H9 (cell line): ENCODE data around the gene LDLRAP1. TPM values are rescaled to one million over a fixed set of nuclear protein-coding genes. Genes with fewer than 3 reads are reported as not detected.

Experiments
- DNase-seq: peaks from one replicate; pipeline ENCODE4 v3.0.0-alpha.2; 2017
- H2AFZ ChIP-seq: one replicate; pipeline ENCODE4 v1.6.1; 2013; ENCODE audit warnings: mild to moderate bottlenecking, low read length, control low read depth, moderate library complexity
- H2AK5ac ChIP-seq: 2 replicates; pipeline ENCODE4 v1.6.1; 2013; ENCODE audit warnings: low read length, control low read depth, mixed read lengths; ENCODE audit not compliant: insufficient read length
- H2BK120ac ChIP-seq: one replicate; pipeline ENCODE4 v1.6.1; 2013; ENCODE audit warnings: low read depth, mild to moderate bottlenecking, low read length, control low read depth, inconsistent platforms; ENCODE audit not compliant: poor library complexity, severe bottlenecking
- H2BK12ac ChIP-seq: 2 replicates; pipeline ENCODE4 v1.6.1; 2013; ENCODE audit warnings: low read length, control low read depth, mixed read lengths, low read depth; ENCODE audit not compliant: insufficient read length
- H2BK15ac ChIP-seq: 2 replicates; pipeline ENCODE4 v1.6.1; 2013; ENCODE audit warnings: low read depth, low read length, control low read depth
- H2BK20ac ChIP-seq: one replicate; pipeline ENCODE4 v1.6.1; 2013; ENCODE audit warnings: low read depth, mild to moderate bottlenecking, low read length, control low read depth, inconsistent platforms; ENCODE audit not compliant: poor library complexity, severe bottlenecking
- H2BK5ac ChIP-seq: 2 replicates; pipeline ENCODE4 v1.6.1; 2013; ENCODE audit warnings: low read length, control low read depth, mixed read lengths; ENCODE audit not compliant: insufficient read length
- H3K14ac ChIP-seq: 2 replicates; pipeline ENCODE4 v1.6.1; 2013; ENCODE audit warnings: low read length, control low read depth; ENCODE audit not compliant: insufficient read depth
- H3K18ac ChIP-seq: 2 replicates; pipeline ENCODE4 v1.6.1; 2013; ENCODE audit warnings: low read depth, mild to moderate bottlenecking, mixed read lengths, low read length, control low read depth; ENCODE audit not compliant: insufficient read length
- H3K23ac ChIP-seq: 2 replicates; pipeline ENCODE4 v1.6.1; 2013; ENCODE audit warnings: low read length, control low read depth, mixed read lengths, low read depth; ENCODE audit not compliant: insufficient read length
- H3K23me2 ChIP-seq: 2 replicates; pipeline ENCODE4 v1.6.1; 2013; ENCODE audit warnings: low read depth, mild to moderate bottlenecking, mixed read lengths, low read length, control low read depth; ENCODE audit not compliant: insufficient read length, poor library complexity, severe bottlenecking
- H3K27ac ChIP-seq: 2 replicates; pipeline ENCODE4 v1.5.1; 2013; ENCODE audit warnings: low read length, control low read depth, mixed read lengths, low read depth; ENCODE audit not compliant: insufficient read length
- H3K27me3 ChIP-seq: 2 replicates; pipeline ENCODE4 v1.6.1; 2013; ENCODE audit warnings: low read length, control low read depth, inconsistent platforms; ENCODE audit not compliant: insufficient read depth
- H3K4ac ChIP-seq: 2 replicates; pipeline ENCODE4 v1.6.1; 2013; ENCODE audit warnings: low read depth, mild to moderate bottlenecking, control low read depth, inconsistent platforms, low read length, moderate library complexity
- H3K4me1 ChIP-seq: 2 replicates; pipeline ENCODE4 v1.6.1; 2013; ENCODE audit warnings: low read length, control low read depth, inconsistent platforms; ENCODE audit not compliant: insufficient read depth
- H3K4me2 ChIP-seq: 2 replicates; pipeline ENCODE4 v1.6.1; 2013; ENCODE audit warnings: low read length, control low read depth, mixed read lengths; ENCODE audit not compliant: insufficient read length, insufficient read depth
- H3K56ac ChIP-seq: 2 replicates; pipeline ENCODE4 v1.6.1; 2013; ENCODE audit warnings: low read depth, mild to moderate bottlenecking, mixed read lengths, low read length, control low read depth; ENCODE audit not compliant: insufficient read length
- H3K79me1 ChIP-seq: 2 replicates; pipeline ENCODE4 v1.6.1; 2013; ENCODE audit warnings: low read depth, mild to moderate bottlenecking, moderate library complexity, low read length, control low read depth, inconsistent platforms; ENCODE audit not compliant: insufficient read depth, poor library complexity, severe bottlenecking
- H3K79me2 ChIP-seq: 2 replicates; pipeline ENCODE4 v1.6.1; 2013; ENCODE audit warnings: low read length, control low read depth, inconsistent platforms; ENCODE audit not compliant: insufficient read depth
- H3K9ac ChIP-seq: 2 replicates; pipeline ENCODE4 v1.6.1; 2013; ENCODE audit warnings: low read length, control low read depth, mixed read lengths; ENCODE audit not compliant: insufficient read length; ENCODE audit errors: extremely low read depth
- H3K9me3 ChIP-seq: one replicate; pipeline ENCODE4 v1.6.1; 2013; ENCODE audit warnings: low read depth, low read length, inconsistent platforms; ENCODE audit not compliant: control insufficient read depth
- H3T11ph ChIP-seq: one replicate; pipeline ENCODE4 v1.6.1; 2013; ENCODE audit warnings: mild to moderate bottlenecking, low read length, control low read depth, inconsistent platforms
- H4K20me1 ChIP-seq: one replicate; pipeline ENCODE4 v1.6.1; 2013; ENCODE audit not compliant: control insufficient read depth, insufficient read length, insufficient read depth
- H4K5ac ChIP-seq: 2 replicates; pipeline ENCODE4 v1.6.1; 2013; ENCODE audit warnings: low read depth, mild to moderate bottlenecking, mixed read lengths, low read length, control low read depth; ENCODE audit not compliant: insufficient read length
- H4K8ac ChIP-seq: replicated peaks from 2 replicates; pipeline ENCODE4 v1.6.1; 2013; ENCODE audit warnings: low read length, control low read depth, mixed read lengths, low read depth; ENCODE audit not compliant: insufficient read length
- H4K91ac ChIP-seq: 2 replicates; pipeline ENCODE4 v1.6.1; 2013; ENCODE audit warnings: low read depth, mild to moderate bottlenecking, moderate library complexity, mixed read lengths, low read length, control low read depth; ENCODE audit not compliant: insufficient read length
- H3K27ac Mint-ChIP-seq, 3 experiments: 2 replicates in 2 of 3; 3 replicates in 1 of 3; pipeline ENCODE4 v1.8.0; 2020 to 2021; ENCODE audit warnings: mixed read lengths in 3 of 3, mild to moderate bottlenecking in 1 of 3, moderate library complexity in 1 of 3
- H3K27me3 Mint-ChIP-seq: 2 replicates; pipeline ENCODE4 v1.8.0; 2021; ENCODE audit warnings: low read depth, mild to moderate bottlenecking, moderate library complexity, mixed read lengths
- H3K36me3 Mint-ChIP-seq, 3 experiments: 2 replicates in 2 of 3; 3 replicates in 1 of 3; pipeline ENCODE4 v1.8.0; 2020 to 2021; ENCODE audit warnings: low read depth in 3 of 3, mixed read lengths in 3 of 3; ENCODE audit not compliant: insufficient read depth in 1 of 3
- H3K4me1 Mint-ChIP-seq, 2 experiments: 2 replicates each; pipeline ENCODE4 v1.8.0; 2020; ENCODE audit warnings: mixed read lengths in 2 of 2
- H3K4me3 Mint-ChIP-seq, 2 experiments: 2 replicates in 1 of 2; 3 replicates in 1 of 2; pipeline ENCODE4 v1.8.0; 2020 to 2021; ENCODE audit warnings: mild to moderate bottlenecking in 2 of 2, mixed read lengths in 2 of 2, moderate library complexity in 1 of 2
- H3K9me3 Mint-ChIP-seq, 2 experiments: 2 replicates in 1 of 2; 3 replicates in 1 of 2; pipeline ENCODE4 v1.8.0; 2020; ENCODE audit warnings: mild to moderate bottlenecking in 2 of 2, mixed read lengths in 2 of 2, moderate library complexity in 1 of 2
- WGBS: extraction: QIAGEN DNeasy Blood & Tissue Kit; methylation state at CpG from one replicate; pipeline ENCODE4 v1.1.7; 2013; ENCODE audit warnings: missing lambda C conversion rate, low lambda C conversion rate, mixed read lengths; ENCODE audit not compliant: insufficient read length; ENCODE audit errors: extremely low coverage; 5-methylcytosine and 5-hydroxymethylcytosine counted together
- total RNA-seq: library from RNA; stranded (reverse); gene quantifications from 2 replicates; pipeline ENCODE4 v1.2.1, GENCODE V29; 2021
- TF ChIP-seq, protein P1 (sequence below): fragments of 200-600 bp; sonication (generic); conservative IDR thresholded peaks from 3 replicates; pipeline ENCODE4 v1.8.0; 2021; ENCODE audit warnings: antibody characterized with exemption, mild to moderate bottlenecking

Gene LDLRAP1
- total RNA-seq, 1 experiment from 2014 or later = 15.7 TPM

DNA sequence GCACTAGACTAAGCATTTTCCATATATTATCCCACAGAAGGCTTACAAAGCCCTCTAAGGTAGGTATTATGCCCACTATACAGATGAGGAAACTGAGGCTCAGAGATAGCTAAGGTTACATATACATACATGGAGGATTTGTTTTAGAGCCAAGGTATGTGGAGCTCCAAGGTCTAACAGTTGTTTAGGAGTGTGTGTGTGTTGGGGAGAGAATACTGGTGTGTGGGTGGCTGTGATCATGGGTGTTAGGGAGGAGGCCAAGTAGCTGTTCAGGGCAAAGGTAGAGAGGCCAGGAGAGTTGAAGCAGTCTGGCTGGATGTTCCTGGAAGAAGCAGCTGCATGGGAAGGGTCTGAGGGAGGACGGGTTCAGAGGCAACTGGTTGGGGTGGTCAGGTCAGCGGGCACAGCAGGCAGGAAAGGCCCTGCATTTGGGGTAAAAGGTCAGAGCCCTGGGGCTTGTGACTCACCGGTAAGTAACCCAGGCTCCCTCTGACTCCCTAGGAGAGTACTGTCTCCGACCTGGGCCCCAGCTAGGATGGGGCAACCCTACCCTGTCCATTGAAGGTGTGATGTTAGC is 5.1 kb upstream of the LDLRAP1 start:
- no peak for DNase-seq
- Histone ChIP-seq H3K18ac (no peak overlapping the region), H3K9me3 (no peaks in the 10 kb centered on the region), H3K79me1 (no peaks in the 10 kb centered on the region), H2AFZ (no peak overlapping the region), H2AK5ac (no peak overlapping the region), H4K20me1 (no peaks in the 10 kb centered on the region), H4K91ac (no peak overlapping the region), H3K9ac (no peak overlapping the region), H3K27me3 (no peaks in the 10 kb centered on the region), H3K56ac (no peak overlapping the region), H4K8ac (no peak overlapping the region), H3K4ac (no peak overlapping the region), H3K4me2 (no peak overlapping the region), H2BK12ac (no peak overlapping the region), H4K5ac (no peak overlapping the region), H2BK5ac (no peak overlapping the region), H3K4me1 (no peaks in the 10 kb centered on the region; the same call in 1 of the 2 replicates), H3K14ac (no peak overlapping the region; the same call in 1 of the 2 replicates), H3K27ac (no peak overlapping the region), H3T11ph (no peak overlapping the region), H3K79me2 (no peaks in the 10 kb centered on the region), H2BK120ac (no peak overlapping the region), H3K23me2 (no peaks in the 10 kb centered on the region), H2BK15ac (no peak overlapping the region), H2BK20ac (no peak overlapping the region), H3K23ac (no peak overlapping the region)
- no peaks in the 10 kb centered on the region for H3K36me3 Mint-ChIP-seq
- no peak overlapping the region for H3K4me3 Mint-ChIP-seq
- WGBS = no CpG with 5 or more reads among the region's 4 CpGs
- TF ChIP-seq, protein P1, sequence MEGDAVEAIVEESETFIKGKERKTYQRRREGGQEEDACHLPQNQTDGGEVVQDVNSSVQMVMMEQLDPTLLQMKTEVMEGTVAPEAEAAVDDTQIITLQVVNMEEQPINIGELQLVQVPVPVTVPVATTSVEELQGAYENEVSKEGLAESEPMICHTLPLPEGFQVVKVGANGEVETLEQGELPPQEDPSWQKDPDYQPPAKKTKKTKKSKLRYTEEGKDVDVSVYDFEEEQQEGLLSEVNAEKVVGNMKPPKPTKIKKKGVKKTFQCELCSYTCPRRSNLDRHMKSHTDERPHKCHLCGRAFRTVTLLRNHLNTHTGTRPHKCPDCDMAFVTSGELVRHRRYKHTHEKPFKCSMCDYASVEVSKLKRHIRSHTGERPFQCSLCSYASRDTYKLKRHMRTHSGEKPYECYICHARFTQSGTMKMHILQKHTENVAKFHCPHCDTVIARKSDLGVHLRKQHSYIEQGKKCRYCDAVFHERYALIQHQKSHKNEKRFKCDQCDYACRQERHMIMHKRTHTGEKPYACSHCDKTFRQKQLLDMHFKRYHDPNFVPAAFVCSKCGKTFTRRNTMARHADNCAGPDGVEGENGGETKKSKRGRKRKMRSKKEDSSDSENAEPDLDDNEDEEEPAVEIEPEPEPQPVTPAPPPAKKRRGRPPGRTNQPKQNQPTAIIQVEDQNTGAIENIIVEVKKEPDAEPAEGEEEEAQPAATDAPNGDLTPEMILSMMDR = no peak
- H3K4me1 Mint-ChIP-seq = peaks cover 9 to 14% of the 10 kb centered on the region in 2 experiments
- H3K27ac Mint-ChIP-seq = no peak overlapping the region
- H3K27me3 Mint-ChIP-seq = peaks cover 6% of the 10 kb centered on the region
- H3K9me3 Mint-ChIP-seq = no peaks in the 10 kb centered on the region
